Measurements from ENCODE around the gene WDR64. TPM values are rescaled to one million over a fixed set of nuclear protein-coding genes. Genes with fewer than 3 reads are reported as not detected.
A peak's percentile ranks its signal among the peaks of the same experiment; 100 is the strongest.

Gene WDR64
- total and polyA plus RNA-seq, 2 donors (not counting 3 experiments of a cell fraction or from before 2014, with no cell fraction given), result not detected

- H2AFZ ChIP-seq (ENCODE audit: low read depth, low read length), result peak overlapping the region; percentile 8
- peaks cover 50% of the 10 kb centered on the region for H3K79me2 ChIP-seq (ENCODE audit: control insufficient read depth, insufficient read depth, low read length)
- H4K20me1 ChIP-seq (replicated peaks; ENCODE audit: control insufficient read depth, extremely low read depth, insufficient read depth, low read length), result no peaks in the 10 kb centered on the region
- H3K4me3 ChIP-seq (replicated peaks in 1 of 3; ENCODE audit: insufficient read depth in 1 of 3, low read depth in 1 of 3, low read length in 3 of 3), result peak overlapping the region; percentile 49 to 90 (median 57)
- peak overlapping the region; percentile 32 for H3K27ac ChIP-seq (ENCODE audit: insufficient read depth, low read depth, low read length)
- peak overlapping the region; percentile 77 for H3K4me2 ChIP-seq (ENCODE audit: insufficient read depth, low read length)
- no peaks in the 10 kb centered on the region for H3K9me1 ChIP-seq (replicated peaks; ENCODE audit: control insufficient read depth, extremely low read depth, insufficient read depth, low read length)
- H3K4me1 ChIP-seq (ENCODE audit: control insufficient read depth, extremely low read depth, insufficient read depth, low read length), result peaks cover 33% of the 10 kb centered on the region
- DNase-seq (ENCODE audit: low read depth, low spot score) (peak; percentile 45), FAIRE-seq (no peak)
- BruUV-seq (replicated peaks), result TSS peak; percentile 47
- no peaks in the 10 kb centered on the region for H3K9me3 ChIP-seq (replicated peaks; ENCODE audit: control insufficient read depth, insufficient read depth, low read length)
- intact Hi-C loops (cut with micrococcal nuclease) (loop anchor here (10.0 kb wide), 1 partner anchor 284 kb away; the partner anchor contains the start of gene RGS7), dilution Hi-C loops (cut with MboI; ENCODE audit: extremely low pct_ligation_motif_present, low sequenced_read_pairs) (no loop called here)
- peaks cover 2% of the 10 kb centered on the region in 2 experiments for H3K36me3 ChIP-seq (ENCODE audit: control insufficient read depth in 2 of 2, extremely low read depth in 1 of 2, insufficient read depth in 2 of 2, low read length in 2 of 2)
- ChIA-PET POLR2A (no interaction called here), CTCF (interaction anchor here (1.2 to 3.0 kb wide), 2 partner anchors 12 to 28 kb away, joined by 8 to 15 read pairs; no protein-coding TSS in a partner anchor)
- TF ChIP-seq MAX (IDR thresholded peaks at IDR 0.05; ENCODE audit: insufficient read depth, insufficient read length), result no peak
- no peak for TF ChIP-seq POLR2AphosphoS5 (IDR thresholded peaks at IDR 0.05; ENCODE audit: insufficient read depth, low read depth, low read length)
- peak overlapping the region; percentile 62 for H3K9ac ChIP-seq (replicated peaks; ENCODE audit: extremely low read depth, insufficient read depth, low read length)
- H3K27me3 ChIP-seq (ENCODE audit: control insufficient read depth in 2 of 2, insufficient read depth in 2 of 2, low read length in 2 of 2), result no peaks in the 10 kb centered on the region
Observed at GRCh38 chr1:241638909-241639622, 13.0 kb upstream of the WDR64 start.

DNA sequence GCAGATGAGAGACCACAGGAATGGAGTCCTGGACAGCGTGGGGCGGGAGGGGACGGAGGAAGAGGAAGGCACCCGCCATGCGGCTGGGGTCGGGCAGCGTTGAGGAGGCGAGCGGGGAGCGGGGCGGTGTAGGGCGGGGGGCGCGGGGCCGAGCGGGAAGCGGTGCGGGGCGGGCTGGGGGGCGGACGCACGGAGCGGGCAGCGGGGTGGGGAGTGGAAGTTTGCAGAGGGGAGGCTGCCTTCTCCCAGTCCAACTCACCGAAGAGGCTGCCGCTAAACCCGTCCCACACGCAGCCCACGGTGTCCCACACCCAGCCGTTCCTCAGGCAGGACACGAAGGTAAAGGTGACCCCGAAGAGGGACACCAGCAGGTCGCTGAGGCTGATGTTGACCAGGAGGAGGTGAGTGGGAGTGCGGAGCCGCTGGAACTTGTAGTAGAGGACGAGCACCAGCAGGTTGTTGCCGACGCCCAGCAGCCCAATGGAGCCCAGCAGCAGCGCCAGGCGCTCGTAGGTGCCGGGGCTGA is 12.4 kb upstream of the WDR64 start:
- peaks cover 0 to 2% of the 10 kb centered on the region in 2 experiments for H3K36me3 ChIP-seq (ENCODE audit: control insufficient read depth in 2 of 2, extremely low read depth in 1 of 2, insufficient read depth in 2 of 2, low read length in 2 of 2)
- intact Hi-C loops (cut with micrococcal nuclease) (loop anchor here (1.0 to 10.0 kb wide), 3 partner anchors 27 to 285 kb away; partner anchors contain the start of genes EXO1 and RGS7), dilution Hi-C loops (cut with MboI; ENCODE audit: extremely low pct_ligation_motif_present, low sequenced_read_pairs) (no loop called here)
- no peaks in the 10 kb centered on the region for H3K9me1 ChIP-seq (replicated peaks; ENCODE audit: control insufficient read depth, extremely low read depth, insufficient read depth, low read length)
- peaks cover 33% of the 10 kb centered on the region for H3K4me1 ChIP-seq (ENCODE audit: control insufficient read depth, extremely low read depth, insufficient read depth, low read length)
- H3K9ac ChIP-seq (replicated peaks; ENCODE audit: extremely low read depth, insufficient read depth, low read length), result peak overlapping the region; percentile 62
- peak overlapping the region; percentile 88 for H2AFZ ChIP-seq (ENCODE audit: low read depth, low read length)
- no peaks in the 10 kb centered on the region for H4K20me1 ChIP-seq (replicated peaks; ENCODE audit: control insufficient read depth, extremely low read depth, insufficient read depth, low read length)
- DNase-seq (ENCODE audit: low read depth, low spot score), result peak; percentile 58
- peak overlapping the region; percentile 49 to 90 (median 57) for H3K4me3 ChIP-seq (replicated peaks in 1 of 3; ENCODE audit: insufficient read depth in 1 of 3, low read depth in 1 of 3, low read length in 3 of 3)
- no peaks in the 10 kb centered on the region for H3K27me3 ChIP-seq (ENCODE audit: control insufficient read depth in 2 of 2, insufficient read depth in 2 of 2, low read length in 2 of 2)
- CTCF ChIA-PET, result interaction anchor here (0.8 to 3.0 kb wide), 4 partner anchors 13 to 33 kb away, joined by 3 to 20 read pairs (median 12); no protein-coding TSS in a partner anchor
- no peak for FAIRE-seq
- POLR2A ChIA-PET, result no interaction called here
- H3K79me2 ChIP-seq (ENCODE audit: control insufficient read depth, insufficient read depth, low read length), result peaks cover 46% of the 10 kb centered on the region
- peak overlapping the region; percentile 32 for H3K27ac ChIP-seq (ENCODE audit: insufficient read depth, low read depth, low read length)
- no TSS peak for BruUV-seq (replicated peaks)
- peak overlapping the region; percentile 77 for H3K4me2 ChIP-seq (ENCODE audit: insufficient read depth, low read length)
- no peaks in the 10 kb centered on the region for H3K9me3 ChIP-seq (replicated peaks; ENCODE audit: control insufficient read depth, insufficient read depth, low read length)
- TF ChIP-seq POLR2AphosphoS5 (IDR thresholded peaks at IDR 0.05; ENCODE audit: insufficient read depth, low read depth, low read length) (no peak), CTCF (IDR thresholded peaks at IDR 0.05; ENCODE audit: extremely low read depth in 1 of 2, insufficient read depth in 1 of 2, low read depth in 1 of 2, low read length in 2 of 2) (peak in 1 of 2 donors; percentile 19)

Data from endothelial cell of umbilical vein (primary cell).